KMS-11 (cell line): ENCODE measurements around the gene SART3.

Source experiments
- H2AFZ ChIP-seq: fragments of 200-600 bp; sonication (generic); 2 replicates; pipeline ENCODE4 v1.6.1; 2016; ENCODE audit warnings: antibody characterized with exemption, mixed run types, low read depth
- H3K27ac ChIP-seq: fragments of 200-600 bp; sonication (generic); 2 replicates; pipeline ENCODE4 v1.6.1; 2016; ENCODE audit warnings: mild to moderate bottlenecking, mixed run types
- H3K27me3 ChIP-seq: fragments of 200-600 bp; sonication (generic); 2 replicates; pipeline ENCODE4 v1.6.1; 2017; ENCODE audit warnings: mild to moderate bottlenecking, low read depth, mixed run types, moderate library complexity; ENCODE audit not compliant: insufficient read depth
- H3K36me3 ChIP-seq: fragments of 200-600 bp; sonication (generic); 2 replicates; pipeline ENCODE4 v1.6.1; 2017; ENCODE audit warnings: mild to moderate bottlenecking, mixed run types; ENCODE audit not compliant: insufficient read depth
- H3K4me1 ChIP-seq: fragments of 200-600 bp; sonication (generic); 2 replicates; pipeline ENCODE4 v1.6.1; 2016; ENCODE audit warnings: mild to moderate bottlenecking, low read depth, mixed run types; ENCODE audit not compliant: poor library complexity, severe bottlenecking
- H3K4me2 ChIP-seq: fragments of 200-600 bp; sonication (generic); 2 replicates; pipeline ENCODE4 v1.7.0; 2016; ENCODE audit warnings: mild to moderate bottlenecking, mixed run types
- H3K4me3 ChIP-seq: fragments of 200-600 bp; sonication (generic); IDR thresholded peaks from 2 replicates; pipeline ENCODE4 v1.6.1; 2017; ENCODE audit warnings: low read depth, low read length, mixed read lengths; ENCODE audit not compliant: insufficient read depth
- H3K79me2 ChIP-seq: fragments of 200-600 bp; sonication (generic); 2 replicates; pipeline ENCODE4 v1.6.1; 2016; ENCODE audit warnings: low read depth, mixed run types; ENCODE audit not compliant: insufficient read depth
- H3K9ac ChIP-seq: fragments of 200-600 bp; sonication (generic); 2 replicates; pipeline ENCODE4 v1.6.1; 2016; ENCODE audit warnings: mild to moderate bottlenecking, mixed run types
- H4K20me1 ChIP-seq: fragments of 200-600 bp; sonication (generic); 2 replicates; pipeline ENCODE4 v1.6.1; 2016; ENCODE audit warnings: mild to moderate bottlenecking, mixed run types; ENCODE audit not compliant: insufficient read depth
- CTCF ChIP-seq: fragments of 200-600 bp; sonication (generic); conservative IDR thresholded peaks from 2 replicates; pipeline ENCODE4 v1.6.1; 2017; ENCODE audit warnings: low read depth, mild to moderate bottlenecking, antibody characterized with exemption, low read length, moderate library complexity, mixed read lengths

The SART3 gene

GRCh38 chr12:108547686-108548085 lies 13.3 kb downstream of the SART3 start:
- no peak overlapping the region for H2AFZ ChIP-seq
- H3K4me2 ChIP-seq: no peak overlapping the region
- peaks cover 50% of the 10 kb centered on the region for H3K79me2 ChIP-seq
- peaks cover 6% of the 10 kb centered on the region for H4K20me1 ChIP-seq
- no peaks in the 10 kb centered on the region for H3K27me3 ChIP-seq
- H3K4me3 ChIP-seq: no peak overlapping the region
- H3K4me1 ChIP-seq: peaks cover 44% of the 10 kb centered on the region
- H3K27ac ChIP-seq: no peak overlapping the region
- H3K9ac ChIP-seq: no peak overlapping the region
- no peak for TF ChIP-seq CTCF
- no peaks in the 10 kb centered on the region; the same call in 1 of the 2 replicates for H3K36me3 ChIP-seq

GRCh38 chr12:108543652-108544051 lies 17.3 kb downstream of the SART3 start:
- no peak overlapping the region for H3K4me3 ChIP-seq
- H3K9ac ChIP-seq: no peak overlapping the region
- no peaks in the 10 kb centered on the region; the same call in 1 of the 2 replicates for H3K36me3 ChIP-seq
- H3K27me3 ChIP-seq: no peaks in the 10 kb centered on the region
- no peak for TF ChIP-seq CTCF
- no peaks in the 10 kb centered on the region for H4K20me1 ChIP-seq
- H2AFZ ChIP-seq: no peak overlapping the region
- H3K4me1 ChIP-seq: peaks cover 40% of the 10 kb centered on the region
- no peak overlapping the region for H3K4me2 ChIP-seq
- peaks cover 31% of the 10 kb centered on the region; the same call in 1 of the 2 replicates for H3K79me2 ChIP-seq
- H3K27ac ChIP-seq: no peak overlapping the region; the same call in 1 of the 2 replicates

- H3K4me3 ChIP-seq: no peak overlapping the region
- no peak for TF ChIP-seq CTCF
- no peak overlapping the region for H2AFZ ChIP-seq
- H3K9ac ChIP-seq: peak overlapping the region; percentile 47; the same call in 1 of the 2 replicates
- no peaks in the 10 kb centered on the region; the same call in 1 of the 2 replicates for H3K36me3 ChIP-seq
- H3K4me2 ChIP-seq: peak overlapping the region; percentile 93
- no peaks in the 10 kb centered on the region for H4K20me1 ChIP-seq
- no peaks in the 10 kb centered on the region for H3K27me3 ChIP-seq
- H3K79me2 ChIP-seq: peaks cover 36% of the 10 kb centered on the region; the same call in 1 of the 2 replicates
- peaks cover 38% of the 10 kb centered on the region for H3K4me1 ChIP-seq
- peak overlapping the region; percentile 88; the same call in 1 of the 2 replicates for H3K27ac ChIP-seq
Measured at GRCh38 chr12:108542320-108542719, 18.7 kb downstream of the SART3 start.

- Histone ChIP-seq H3K4me1 (peaks cover 33% of the 10 kb centered on the region), H4K20me1 (no peaks in the 10 kb centered on the region), H3K27ac (no peak overlapping the region), H3K36me3 (no peaks in the 10 kb centered on the region; the same call in 1 of the 2 replicates), H3K4me2 (no peak overlapping the region), H3K79me2 (peaks cover 32% of the 10 kb centered on the region; the same call in 1 of the 2 replicates), H2AFZ (no peak overlapping the region), H3K4me3 (no peak overlapping the region), H3K9ac (no peak overlapping the region), H3K27me3 (no peaks in the 10 kb centered on the region)
- TF ChIP-seq CTCF: no peak
Measured at GRCh38 chr12:108538616-108539195, 22.3 kb downstream of the SART3 start.
